ENCODE measurements around the gene LIN7C.

Gene LIN7C

DNA sequence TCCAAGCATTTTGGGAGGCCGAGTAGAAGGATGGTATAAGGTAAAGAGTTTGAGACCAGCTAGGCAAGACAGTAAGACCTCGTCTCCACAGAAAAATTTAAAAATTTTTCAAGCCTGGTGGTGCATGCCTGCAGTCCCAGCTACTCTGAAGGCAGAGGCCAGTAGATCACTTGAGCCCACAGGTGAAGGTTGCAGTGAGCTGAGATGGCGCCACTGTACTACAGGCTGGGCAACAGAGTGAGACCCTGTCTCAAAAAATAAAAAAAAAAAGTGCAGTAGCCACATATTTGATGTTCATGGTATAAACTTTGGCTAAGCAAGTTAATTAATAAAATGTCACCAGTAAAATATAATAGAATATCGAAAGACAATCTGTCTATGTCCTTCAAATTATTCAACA lies 60.9 kb downstream of the LIN7C start:
- DNase-seq (ENCODE audit: low spot score) = no peak

DNA sequence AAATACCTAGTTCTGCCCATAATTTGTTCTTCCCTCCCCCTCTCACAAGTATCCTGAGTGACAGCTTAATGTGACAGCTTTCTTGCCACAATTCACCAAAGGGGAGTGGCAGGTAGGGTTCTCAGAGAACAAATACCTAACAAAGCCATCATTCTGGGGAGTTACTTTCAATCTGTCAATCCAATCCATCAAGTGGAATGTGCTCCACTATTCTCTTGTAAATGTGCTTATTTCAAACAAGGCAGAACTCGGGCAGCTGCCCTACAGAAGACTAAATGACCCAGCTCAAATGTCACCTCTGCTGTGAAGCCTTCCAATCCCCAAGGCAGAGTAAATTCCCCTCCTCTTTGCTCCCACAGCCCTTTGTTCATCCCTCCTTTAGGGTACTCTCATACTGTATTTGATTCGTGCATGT lies 61.8 kb downstream of the LIN7C start:
- no peak for DNase-seq (ENCODE audit: low spot score)

Data from D341Med (cell line).